Stimulated activated CD8-positive, alpha-beta memory T cell treated with anti-CD3 and anti-CD28 coated beads, Interleukin-15, amount 100 ng/mL, for 1 hour (primary cell): Measurements from ENCODE around the gene WNT7A.
"Not testable (repeated sequence)": the region's sequence is repeated elsewhere in the genome, so short reads cannot be mapped to it uniquely, and the experiment has no call there.

Experiments
- DNase-seq: peaks from one replicate; pipeline ENCODE4 v3.0.0-alpha.2; 2020; ENCODE audit warnings: low read depth

The WNT7A gene

GRCh38 chr3:13865106-13865505 is 14.8 kb downstream of the WNT7A start:
- no peak for DNase-seq

GRCh38 chr3:13863965-13864595 is 15.8 kb downstream of the WNT7A start:
- DNase-seq: no peak

GRCh38 chr3:13863382-13863952 is 16.4 kb downstream of the WNT7A start:
- DNase-seq: no peak

GRCh38 chr3:13861461-13861860 is 18.4 kb downstream of the WNT7A start:
- DNase-seq: no peak

GRCh38 chr3:13860001-13860400 is 19.9 kb downstream of the WNT7A start:
- no peak for DNase-seq

GRCh38 chr3:13858768-13859520 is 20.9 kb downstream of the WNT7A start:
- no peak for DNase-seq

GRCh38 chr3:13857702-13858380 is 22.0 kb downstream of the WNT7A start:
- no peak for DNase-seq

- DNase-seq: not testable (repeated sequence)
Observed at GRCh38 chr3:13856628-13857027, 23.2 kb downstream of the WNT7A start.

- DNase-seq: no peak
Observed at GRCh38 chr3:13856006-13856405, 23.9 kb downstream of the WNT7A start.

GRCh38 chr3:13854492-13854891 is 25.4 kb downstream of the WNT7A start:
- DNase-seq: no peak

GRCh38 chr3:13853978-13854296 is 25.9 kb downstream of the WNT7A start:
- no peak for DNase-seq

GRCh38 chr3:13853256-13853977 is 26.5 kb downstream of the WNT7A start:
- DNase-seq: no peak

GRCh38 chr3:13852638-13853009 is 27.2 kb downstream of the WNT7A start:
- DNase-seq: no peak

GRCh38 chr3:13851997-13852637 is 27.8 kb downstream of the WNT7A start:
- no peak for DNase-seq

- no peak for DNase-seq
Observed at GRCh38 chr3:13851091-13851849, 28.6 kb downstream of the WNT7A start.

- no peak for DNase-seq
Observed at GRCh38 chr3:13850161-13850945, 29.5 kb downstream of the WNT7A start.

GRCh38 chr3:13849018-13849417 is 30.9 kb downstream of the WNT7A start:
- DNase-seq: no peak

- no peak for DNase-seq
Observed at GRCh38 chr3:13846716-13847570, 32.9 kb downstream of the WNT7A start.

GRCh38 chr3:13846238-13846637 is 33.6 kb downstream of the WNT7A start:
- DNase-seq: no peak
